ENCODE measurements around the gene GID8.

Gene GID8

GRCh38 chr20:62938105-62938888, at the start of gene GID8:
TSS of gene GID8 (plus strand) at chr20:62938147. CDS start at chr20:62941503, 3,356 bp downstream.
- DNase-seq (ENCODE audit: low read depth in 2 of 2): no peak

- no peak for DNase-seq (ENCODE audit: low read depth in 2 of 2)
Measured at GRCh38 chr20:62888406-62888805, 49.5 kb upstream of the GID8 start.

GRCh38 chr20:62888910-62889309, 49.0 kb upstream of the GID8 start:
- DNase-seq (ENCODE audit: low read depth in 2 of 2): no peak

GRCh38 chr20:62889411-62889810, 48.5 kb upstream of the GID8 start:
- DNase-seq (ENCODE audit: low read depth in 2 of 2): no peak

DNA sequence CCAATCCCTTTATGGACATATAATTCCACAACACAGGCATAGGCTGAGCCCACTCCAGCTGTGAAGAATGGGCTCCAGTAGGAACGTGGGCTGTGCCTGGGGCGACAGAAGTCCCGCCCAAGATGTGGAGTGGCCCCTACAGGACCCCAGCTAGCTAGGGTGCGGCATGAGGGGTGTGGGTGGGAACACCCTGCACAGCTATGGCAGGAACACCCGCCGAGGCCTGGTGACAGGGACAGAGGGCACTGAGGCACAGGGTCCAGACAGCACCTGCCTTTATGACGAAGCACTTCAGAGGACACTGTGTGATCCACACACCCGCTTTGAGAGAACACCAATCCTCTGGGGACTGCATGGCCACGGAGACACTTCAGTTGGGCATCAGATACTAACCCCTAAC, 48.1 kb upstream of the GID8 start:
- DNase-seq (ENCODE audit: low read depth in 2 of 2): no peak

GRCh38 chr20:62890444-62890843, 47.5 kb upstream of the GID8 start:
- no peak for DNase-seq (ENCODE audit: low read depth in 2 of 2)

- no peak for DNase-seq (ENCODE audit: low read depth in 2 of 2)
Measured at GRCh38 chr20:62891111-62891510, 46.8 kb upstream of the GID8 start.

GRCh38 chr20:62892348-62893304, 45.3 kb upstream of the GID8 start:
- no peak for DNase-seq (ENCODE audit: low read depth in 2 of 2)

DNA sequence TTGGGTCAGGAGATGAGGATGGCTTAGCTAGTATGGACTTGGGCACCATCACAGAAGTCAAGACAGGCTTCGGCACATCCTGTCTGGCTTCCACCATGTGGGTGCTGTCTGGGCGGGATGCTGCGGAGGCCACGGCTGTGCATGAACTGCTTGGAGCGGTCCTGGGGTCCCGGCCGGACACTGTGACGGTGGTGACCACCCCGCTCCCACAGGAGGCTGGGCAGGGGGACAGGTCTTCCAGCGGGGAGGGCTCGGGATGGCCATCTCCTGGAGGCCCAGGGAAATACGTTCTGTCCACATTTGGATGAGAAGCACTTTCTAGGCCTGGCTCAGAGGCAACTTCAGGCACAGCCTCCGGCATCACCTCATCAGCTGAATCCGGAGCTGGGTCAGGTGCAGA, 44.2 kb upstream of the GID8 start:
- DNase-seq (ENCODE audit: low read depth in 2 of 2): no peak

DNA sequence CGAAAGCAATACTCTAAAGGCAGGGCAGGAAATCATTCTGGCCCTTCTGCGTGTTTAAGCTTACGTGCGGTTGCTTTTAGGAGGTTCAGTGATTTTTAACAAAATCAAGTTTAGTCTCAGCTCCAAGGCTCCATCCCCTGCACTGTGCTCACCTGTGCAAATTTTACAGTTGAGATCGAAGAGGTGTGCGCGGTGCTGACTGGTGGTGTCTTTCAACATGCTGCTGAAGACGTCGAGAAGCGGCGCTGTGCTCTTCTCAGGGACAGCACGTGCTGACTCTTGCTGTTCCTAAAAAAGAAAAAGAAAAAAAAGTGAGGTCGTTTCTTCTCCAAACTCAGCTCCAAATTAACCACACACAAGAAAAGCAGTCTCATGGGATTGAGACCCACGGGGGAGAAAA, 43.7 kb upstream of the GID8 start:
- no peak for DNase-seq (ENCODE audit: low read depth in 2 of 2)

GRCh38 chr20:62895539-62895938, 42.4 kb upstream of the GID8 start:
- DNase-seq (ENCODE audit: low read depth in 2 of 2): no peak

- no peak for DNase-seq (ENCODE audit: low read depth in 2 of 2)
Measured at GRCh38 chr20:62896526-62896925, 41.4 kb upstream of the GID8 start.

- DNase-seq (ENCODE audit: low read depth in 2 of 2): no peak
Measured at GRCh38 chr20:62897666-62898065, 40.3 kb upstream of the GID8 start.

DNA sequence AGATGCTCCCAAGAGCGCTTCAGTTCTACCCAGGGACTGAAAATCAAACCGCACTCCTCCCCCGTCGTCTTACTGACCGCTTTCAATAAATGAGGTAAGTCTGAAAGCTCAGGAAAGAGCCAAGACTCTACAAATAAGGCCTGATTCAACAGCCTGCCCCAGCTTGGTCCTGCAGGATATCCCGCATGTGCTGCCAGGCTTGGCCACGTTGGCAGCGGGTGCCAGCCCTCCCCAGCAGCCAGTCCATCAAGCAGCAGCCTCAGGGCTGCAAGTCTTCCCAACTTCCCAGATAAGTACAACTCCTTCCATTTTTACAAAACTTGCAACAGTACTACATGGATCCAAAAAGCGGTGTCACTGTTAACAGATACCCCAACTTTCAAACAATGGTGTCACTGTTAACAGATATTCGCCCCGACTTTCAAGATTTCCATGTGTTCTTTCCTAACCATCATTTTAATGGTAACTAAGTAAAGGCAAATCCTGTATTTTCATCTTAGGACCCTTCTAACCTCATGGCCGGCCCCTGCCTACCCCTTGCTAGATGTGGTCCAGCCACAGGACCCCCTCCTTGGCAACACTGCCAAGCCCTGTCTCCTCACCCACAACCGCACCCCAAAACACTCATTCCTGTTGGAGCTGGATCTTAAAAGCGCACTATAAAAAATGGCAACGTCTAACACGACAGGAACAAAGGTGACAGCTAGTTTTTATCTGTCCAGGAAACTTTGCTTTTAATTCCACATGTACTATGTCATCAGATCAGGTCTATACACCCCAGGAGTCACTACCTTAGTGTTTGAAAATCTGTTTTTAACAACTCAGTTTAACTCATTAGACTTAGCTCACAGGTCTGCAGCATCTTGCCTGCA, 39.6 kb upstream of the GID8 start:
- no peak for DNase-seq (ENCODE audit: low read depth in 2 of 2)

DNA sequence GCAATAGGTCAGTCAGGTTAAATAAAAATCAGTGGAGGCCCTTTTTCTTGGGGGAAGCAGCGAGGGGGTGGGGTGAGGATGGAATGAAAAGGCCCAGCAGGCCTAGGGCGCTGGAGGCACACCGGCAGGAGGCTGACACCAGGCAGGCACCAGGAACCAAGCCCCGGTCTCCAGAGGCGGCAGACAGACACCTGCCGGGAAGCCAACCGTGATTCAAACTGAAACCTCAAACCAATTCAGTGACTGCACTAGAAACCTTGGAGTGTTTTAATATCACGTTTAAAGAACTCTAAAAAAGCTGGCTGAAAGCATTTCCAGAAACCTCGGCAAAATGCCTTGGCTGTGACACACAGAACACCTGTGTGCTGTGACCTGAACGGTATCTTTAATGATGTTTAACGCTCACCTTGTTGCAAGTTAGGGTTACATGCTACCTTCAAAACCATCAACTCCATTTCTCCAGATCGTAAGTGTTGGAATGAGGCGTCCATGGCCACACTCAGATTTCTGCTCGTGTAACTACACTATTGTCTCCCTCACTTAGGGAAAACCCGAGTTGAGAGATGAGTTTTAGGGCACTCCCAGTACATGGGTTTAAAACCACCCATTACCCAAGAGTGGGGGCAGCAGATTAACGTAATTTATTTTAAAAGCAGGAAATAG, 38.8 kb upstream of the GID8 start:
- no peak for DNase-seq (ENCODE audit: low read depth in 2 of 2)

DNA sequence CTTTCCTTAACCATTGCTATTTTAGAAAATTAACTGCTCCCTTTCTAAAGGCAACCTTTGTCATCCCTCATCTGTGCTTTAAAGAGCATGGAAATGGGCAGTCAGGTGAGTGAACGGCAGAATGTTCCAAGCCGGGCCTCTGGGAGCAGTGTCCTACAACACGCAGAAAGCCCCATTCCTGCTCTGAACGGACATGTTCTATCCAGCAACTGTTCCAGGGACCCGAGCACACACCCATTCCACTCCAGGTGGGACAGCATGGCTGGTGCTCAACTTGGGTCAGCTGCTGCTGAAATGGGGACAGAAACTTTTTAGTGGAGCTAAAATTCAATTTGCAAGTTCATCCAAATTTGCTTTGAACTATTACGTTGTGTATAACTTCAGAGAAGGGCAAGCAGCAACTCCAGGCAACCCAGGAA, 38.3 kb upstream of the GID8 start:
- no peak for DNase-seq (ENCODE audit: low read depth in 2 of 2)

GRCh38 chr20:62900052-62900691, 37.8 kb upstream of the GID8 start:
- DNase-seq (ENCODE audit: low read depth in 2 of 2): no peak

DNA sequence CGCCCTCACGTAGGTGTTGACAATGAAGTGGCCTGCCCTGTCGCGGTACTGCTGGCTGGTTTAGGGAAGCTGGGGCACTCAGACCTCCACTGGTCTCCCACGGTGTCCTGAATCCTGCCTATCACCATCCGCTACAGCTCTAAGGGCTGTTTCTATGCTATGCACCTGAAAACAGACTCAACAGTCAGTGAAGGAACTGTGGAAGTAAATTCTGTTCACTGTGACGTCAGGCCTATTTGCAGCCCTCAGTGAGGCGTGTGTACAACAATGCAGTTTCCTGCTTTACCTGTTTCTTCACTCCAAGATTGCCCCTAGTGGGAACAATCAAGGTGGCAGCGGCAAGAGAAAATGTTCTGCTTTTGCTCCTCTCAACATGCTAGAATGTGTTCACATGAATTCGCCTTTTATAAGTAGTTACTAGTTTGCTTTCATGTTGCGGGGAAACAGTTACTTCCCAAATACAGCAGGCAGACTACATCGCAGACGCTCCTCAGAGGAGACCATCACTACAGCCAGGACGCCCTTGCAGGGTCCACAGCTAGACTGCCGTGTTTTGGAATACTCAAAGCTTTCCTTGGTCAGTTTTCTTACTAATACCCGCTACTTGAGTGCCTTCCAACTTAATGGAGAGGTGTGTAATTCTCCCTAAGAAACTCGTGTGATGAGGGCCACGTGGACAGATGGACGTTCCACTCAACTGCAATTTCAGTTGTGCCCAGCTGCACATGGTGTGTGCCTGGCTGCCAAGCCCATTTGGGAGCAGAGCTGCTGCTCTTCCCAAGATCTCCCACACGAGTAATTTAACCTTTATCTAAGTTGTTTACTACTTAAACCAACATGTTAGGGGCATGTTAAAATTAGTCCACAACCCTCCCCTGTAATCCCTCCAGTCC, 37.0 kb upstream of the GID8 start:
- DNase-seq (ENCODE audit: low read depth in 2 of 2): no peak

- DNase-seq (ENCODE audit: low read depth in 2 of 2): no peak
Measured at GRCh38 chr20:62901891-62902290, 36.1 kb upstream of the GID8 start.

All from fibroblast of skin of left biceps (primary cell).